ENCODE measurements around the gene ZBTB46.
A peak's percentile ranks its signal among the peaks of the same experiment; 100 is the strongest.

DNA sequence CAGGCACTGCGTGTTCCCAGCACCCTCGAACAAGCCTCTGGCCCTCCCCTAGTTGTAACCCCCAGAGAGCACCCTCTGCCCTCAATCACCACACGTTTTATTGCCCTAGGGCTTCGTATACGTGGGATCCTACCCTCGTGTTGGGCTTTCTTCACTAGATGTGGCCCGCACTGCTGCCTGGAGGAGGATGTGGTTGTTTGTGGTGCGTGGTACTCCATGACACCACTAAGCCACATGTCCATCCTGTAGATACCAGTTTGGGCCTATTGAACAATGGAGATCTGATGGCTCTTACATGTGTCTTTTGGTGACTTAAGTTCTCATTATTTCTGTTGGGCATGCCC lies 74.4 kb downstream of the ZBTB46 start:
- TF ChIP-seq POLR2A (IDR thresholded peaks at IDR 0.05) (no peak), POLR2AphosphoS5 (IDR thresholded peaks at IDR 0.05) (peak in 1 of 3 donors; percentile 30)
- TF ChIP-seq, protein P1, sequence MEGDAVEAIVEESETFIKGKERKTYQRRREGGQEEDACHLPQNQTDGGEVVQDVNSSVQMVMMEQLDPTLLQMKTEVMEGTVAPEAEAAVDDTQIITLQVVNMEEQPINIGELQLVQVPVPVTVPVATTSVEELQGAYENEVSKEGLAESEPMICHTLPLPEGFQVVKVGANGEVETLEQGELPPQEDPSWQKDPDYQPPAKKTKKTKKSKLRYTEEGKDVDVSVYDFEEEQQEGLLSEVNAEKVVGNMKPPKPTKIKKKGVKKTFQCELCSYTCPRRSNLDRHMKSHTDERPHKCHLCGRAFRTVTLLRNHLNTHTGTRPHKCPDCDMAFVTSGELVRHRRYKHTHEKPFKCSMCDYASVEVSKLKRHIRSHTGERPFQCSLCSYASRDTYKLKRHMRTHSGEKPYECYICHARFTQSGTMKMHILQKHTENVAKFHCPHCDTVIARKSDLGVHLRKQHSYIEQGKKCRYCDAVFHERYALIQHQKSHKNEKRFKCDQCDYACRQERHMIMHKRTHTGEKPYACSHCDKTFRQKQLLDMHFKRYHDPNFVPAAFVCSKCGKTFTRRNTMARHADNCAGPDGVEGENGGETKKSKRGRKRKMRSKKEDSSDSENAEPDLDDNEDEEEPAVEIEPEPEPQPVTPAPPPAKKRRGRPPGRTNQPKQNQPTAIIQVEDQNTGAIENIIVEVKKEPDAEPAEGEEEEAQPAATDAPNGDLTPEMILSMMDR (IDR thresholded peaks at IDR 0.05 in 8 of 11, conservative IDR thresholded peaks at IDR 0.05 in 3 of 11), result no peak

Data from spleen (tissue), 7 donors.